Kidney (tissue), 14 donors: ENCODE results near the gene ZBTB43. TPM values are rescaled to one million over a fixed set of nuclear protein-coding genes. Genes with fewer than 3 reads are reported as not detected.

Experiments
- DNase-seq, 5 donors: peaks; one replicate each; pipeline ENCODE4 v3.0.0-alpha.2; 2013 to 2020
- FAIRE-seq: peaks from 2 replicates; lab custom pipeline; 2012; peaks lifted over from hg19 to GRCh38; lab: Jason Lieb, UNC
- H3K27ac ChIP-seq, 2 donors: one replicate each; pipeline ENCODE4 v1.7.0; 2013; ENCODE audit warnings: low read depth in 2 of 2, low read length in 2 of 2, inconsistent platforms in 1 of 2
- H3K27me3 ChIP-seq: one replicate; pipeline ENCODE4 v1.7.1; 2013; ENCODE audit warnings: low read length, inconsistent platforms; ENCODE audit not compliant: control insufficient read depth, insufficient read depth
- H3K36me3 ChIP-seq, 3 donors: one replicate each; pipeline versions ENCODE4 v1.7.0 to v1.7.1; 2013; ENCODE audit warnings: low read length in 3 of 3, control low read depth in 1 of 3, inconsistent platforms in 1 of 3; ENCODE audit not compliant: insufficient read depth in 3 of 3, control insufficient read depth in 2 of 3
- H3K4me1 ChIP-seq, 3 donors: one replicate each; pipeline versions ENCODE4 v1.7.0 to v1.7.1; 2013; ENCODE audit warnings: low read length in 3 of 3, inconsistent platforms in 1 of 3, low read depth in 1 of 3; ENCODE audit not compliant: control insufficient read depth in 2 of 3, insufficient read depth in 2 of 3
- H3K4me3 ChIP-seq, 3 donors: one replicate each; pipeline versions ENCODE4 v1.7.0 to v1.8.1; 2013; ENCODE audit warnings: low read length in 3 of 3, control low read depth in 1 of 3, inconsistent platforms in 1 of 3
- H3K9ac ChIP-seq, 3 donors: one replicate each; pipeline versions ENCODE4 v1.7.0 to v1.7.1; 2013; ENCODE audit warnings: low read length in 3 of 3, control low read depth in 1 of 3, inconsistent platforms in 1 of 3
- H3K9me3 ChIP-seq, 3 donors: one replicate each; pipeline versions ENCODE4 v1.7.0 to v1.7.1; 2013; ENCODE audit warnings: low read length in 3 of 3, control low read depth in 1 of 3, inconsistent platforms in 1 of 3; ENCODE audit not compliant: control insufficient read depth in 2 of 3, insufficient read depth in 1 of 3
- intact Hi-C: fragments of 100-400 bp; cut with DNase I; formaldehyde crosslinking; loops from one replicate; pipeline ENCODE4 v1.11.1; 2022
- polyA plus RNA-seq: library from polyadenylated mRNA; stranded (reverse); fragments of 350-450 nt; fragmentation: Illumina TruSeq; extraction: RNeasy Lipid Tissue Mini Kit (QIAGEN cat#74804); gene quantifications from one replicate; pipeline ENCODE4 v1.2.3, GENCODE V29; 2014; ENCODE audit warnings: low read depth, low replicate concordance; ENCODE audit not compliant: insufficient read depth
- total RNA-seq: library from RNA; stranded (reverse); fragmentation: NEBNext Ultra II Directional; extraction: Animal tissue kit (Norgen Biotek cat#: 25700); gene quantifications from one replicate; pipeline ENCODE4 v1.2.1, GENCODE V29; 2021
- TF ChIP-seq, protein P1 (sequence below): IDR thresholded peaks from 3 replicates; pipeline ENCODE4 v1.5.1; 2012; ENCODE audit warnings: mild to moderate bottlenecking, moderate library complexity, borderline replicate concordance; ENCODE audit not compliant: insufficient read depth; ENCODE audit errors: extremely low read depth
- donor health status: control.
- donor health status: control.
- donor health status: control.
- donor health status: control.
- donor health status: control.
- donor health status: DM: yes; HTN: yes; CAD: no.
- donor health status: Normal renal cell carcinoma (clear cell type).

The ZBTB43 gene
- total and polyA plus RNA-seq, 2 donors from 2014 or later = 6.6 to 18.8 TPM

GRCh38 chr9:126802318-126803059 lies 2.4 kb upstream of the ZBTB43 start:
- no peak overlapping the region for H3K27ac ChIP-seq
- FAIRE-seq (no peak), DNase-seq (no peak)
- intact Hi-C loops = no loop called here
- no peak overlapping the region for H3K4me3 ChIP-seq
- H3K27me3 ChIP-seq = no peaks in the 10 kb centered on the region
- TF ChIP-seq, protein P1, sequence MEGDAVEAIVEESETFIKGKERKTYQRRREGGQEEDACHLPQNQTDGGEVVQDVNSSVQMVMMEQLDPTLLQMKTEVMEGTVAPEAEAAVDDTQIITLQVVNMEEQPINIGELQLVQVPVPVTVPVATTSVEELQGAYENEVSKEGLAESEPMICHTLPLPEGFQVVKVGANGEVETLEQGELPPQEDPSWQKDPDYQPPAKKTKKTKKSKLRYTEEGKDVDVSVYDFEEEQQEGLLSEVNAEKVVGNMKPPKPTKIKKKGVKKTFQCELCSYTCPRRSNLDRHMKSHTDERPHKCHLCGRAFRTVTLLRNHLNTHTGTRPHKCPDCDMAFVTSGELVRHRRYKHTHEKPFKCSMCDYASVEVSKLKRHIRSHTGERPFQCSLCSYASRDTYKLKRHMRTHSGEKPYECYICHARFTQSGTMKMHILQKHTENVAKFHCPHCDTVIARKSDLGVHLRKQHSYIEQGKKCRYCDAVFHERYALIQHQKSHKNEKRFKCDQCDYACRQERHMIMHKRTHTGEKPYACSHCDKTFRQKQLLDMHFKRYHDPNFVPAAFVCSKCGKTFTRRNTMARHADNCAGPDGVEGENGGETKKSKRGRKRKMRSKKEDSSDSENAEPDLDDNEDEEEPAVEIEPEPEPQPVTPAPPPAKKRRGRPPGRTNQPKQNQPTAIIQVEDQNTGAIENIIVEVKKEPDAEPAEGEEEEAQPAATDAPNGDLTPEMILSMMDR = no peak
- H3K9ac ChIP-seq = no peak overlapping the region
- H3K4me1 ChIP-seq = peaks cover 2 to 9% (median 8%) of the 10 kb centered on the region in 3 donors
- H3K36me3 ChIP-seq = no peaks in the 10 kb centered on the region
- H3K9me3 ChIP-seq = no peaks in the 10 kb centered on the region

GRCh38 chr9:126804198-126804695 lies 593 bp upstream of the ZBTB43 start:
- TF ChIP-seq, protein P1 = no peak
- no peaks in the 10 kb centered on the region for H3K9me3 ChIP-seq
- peaks cover 0 to 5% (median 0%) of the 10 kb centered on the region in 3 donors for H3K36me3 ChIP-seq
- no peak overlapping the region for H3K27ac ChIP-seq
- peak overlapping the region in 2 of 3 donors; percentile 87 to 88 for H3K9ac ChIP-seq
- peaks cover 2 to 9% (median 9%) of the 10 kb centered on the region in 3 donors for H3K4me1 ChIP-seq
- DNase-seq (no peak), FAIRE-seq (no peak)
- H3K27me3 ChIP-seq = no peaks in the 10 kb centered on the region
- H3K4me3 ChIP-seq = peak overlapping the region; percentile 92 to 97 (median 95)
- intact Hi-C loops = no loop called here

DNA sequence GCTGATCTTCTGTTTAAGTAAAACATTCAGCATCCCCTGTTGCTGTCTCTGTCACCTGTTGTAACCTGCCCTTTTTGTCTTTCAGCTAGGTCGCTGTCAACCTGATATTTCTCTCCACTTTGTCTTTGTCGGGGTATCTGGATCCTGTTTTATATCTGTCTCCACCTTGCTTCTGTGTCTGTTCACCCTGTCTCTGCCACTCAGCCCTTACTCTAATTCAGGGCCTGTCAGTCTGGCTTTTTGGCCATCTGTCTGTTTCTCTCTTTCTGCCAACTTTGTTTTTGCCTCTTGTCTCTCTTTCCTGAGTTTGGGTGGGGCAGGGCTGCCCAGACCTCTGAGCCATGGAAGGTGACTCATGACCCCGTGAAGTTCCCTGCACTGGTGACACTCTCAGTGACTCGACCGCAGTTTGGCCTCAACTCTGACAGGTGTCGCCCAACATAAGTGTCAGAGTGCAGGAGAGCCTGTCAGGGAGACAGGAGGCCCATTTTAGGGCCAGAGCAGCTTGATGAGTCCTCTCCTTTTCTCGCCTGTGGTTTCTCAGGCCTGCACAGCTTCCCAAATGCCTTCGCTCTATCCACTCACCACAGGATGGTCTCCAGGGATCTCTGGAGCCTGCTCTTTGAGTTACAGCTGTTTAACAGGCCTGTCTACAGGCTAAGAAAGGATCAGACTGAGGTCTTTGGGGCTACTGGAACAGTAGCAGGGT lies 868 bp downstream of the ZBTB43 start:
- Histone ChIP-seq H3K4me3 (peak overlapping the region; percentile 92 to 97 (median 95)), H3K27ac (peak overlapping the region; percentile 86 to 93), H3K36me3 (peaks cover 0 to 9% (median 0%) of the 10 kb centered on the region in 3 donors), H3K9me3 (no peaks in the 10 kb centered on the region), H3K4me1 (peaks cover 2 to 12% (median 9%) of the 10 kb centered on the region in 3 donors), H3K9ac (peak overlapping the region; percentile 85 to 98 (median 88)), H3K27me3 (no peaks in the 10 kb centered on the region)
- DNase-seq = peak in 4 of 5 donors; percentile 4 to 84 (median 42)
- intact Hi-C loops = no loop called here
- no peak for FAIRE-seq
- TF ChIP-seq, protein P1 = no peak
